Gastroesophageal sphincter (tissue), 3 donors: ENCODE measurements around the gene RAPGEF5.

Source experiments
- EP300 ChIP-seq: sonication (generic); formaldehyde crosslinking; IDR thresholded peaks from one replicate; pipeline ENCODE4 v1.6.1; 2017; ENCODE audit warnings: antibody characterized with exemption, mild to moderate bottlenecking
- POLR2A ChIP-seq, 2 donors: fragments of 450-650 bp; IDR thresholded peaks; one replicate each; pipeline ENCODE4 v1.6.1; 2017; ENCODE audit warnings: antibody characterized with exemption in 2 of 2, mild to moderate bottlenecking in 2 of 2, moderate library complexity in 1 of 2
- POLR2AphosphoS5 ChIP-seq: sonication (generic); formaldehyde crosslinking; IDR thresholded peaks from one replicate; pipeline ENCODE4 v1.6.1; 2017; ENCODE audit warnings: antibody characterized with exemption
- TF ChIP-seq, protein P1 (sequence below), 4 experiments: fragments of 200-600 bp in 2 of 4; fragments of 450-650 bp in 2 of 4; sonication (generic) in 1 of 4; IDR thresholded peaks; one replicate each; pipeline ENCODE4 v1.5.1; 2017 to 2019; ENCODE audit warnings: antibody characterized with exemption in 4 of 4, mild to moderate bottlenecking in 2 of 4, moderate library complexity in 2 of 4

GRCh38 chr7:22154143-22154529 is 202.8 kb downstream of the RAPGEF5 start:
- TF ChIP-seq POLR2AphosphoS5: no peak
- TF ChIP-seq, protein P1, sequence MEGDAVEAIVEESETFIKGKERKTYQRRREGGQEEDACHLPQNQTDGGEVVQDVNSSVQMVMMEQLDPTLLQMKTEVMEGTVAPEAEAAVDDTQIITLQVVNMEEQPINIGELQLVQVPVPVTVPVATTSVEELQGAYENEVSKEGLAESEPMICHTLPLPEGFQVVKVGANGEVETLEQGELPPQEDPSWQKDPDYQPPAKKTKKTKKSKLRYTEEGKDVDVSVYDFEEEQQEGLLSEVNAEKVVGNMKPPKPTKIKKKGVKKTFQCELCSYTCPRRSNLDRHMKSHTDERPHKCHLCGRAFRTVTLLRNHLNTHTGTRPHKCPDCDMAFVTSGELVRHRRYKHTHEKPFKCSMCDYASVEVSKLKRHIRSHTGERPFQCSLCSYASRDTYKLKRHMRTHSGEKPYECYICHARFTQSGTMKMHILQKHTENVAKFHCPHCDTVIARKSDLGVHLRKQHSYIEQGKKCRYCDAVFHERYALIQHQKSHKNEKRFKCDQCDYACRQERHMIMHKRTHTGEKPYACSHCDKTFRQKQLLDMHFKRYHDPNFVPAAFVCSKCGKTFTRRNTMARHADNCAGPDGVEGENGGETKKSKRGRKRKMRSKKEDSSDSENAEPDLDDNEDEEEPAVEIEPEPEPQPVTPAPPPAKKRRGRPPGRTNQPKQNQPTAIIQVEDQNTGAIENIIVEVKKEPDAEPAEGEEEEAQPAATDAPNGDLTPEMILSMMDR (IDR thresholded peaks at IDR 0.05): no peak
- no peak for TF ChIP-seq EP300
- TF ChIP-seq POLR2A (IDR thresholded peaks at IDR 0.05): no peak
